Sigmoid colon (tissue), 7 donors: ENCODE measurements around the gene RSPO3. TPM values are rescaled to one million over a fixed set of nuclear protein-coding genes. Genes with fewer than 3 reads are reported as not detected.

Experiments used
- DNase-seq: peaks from one replicate; pipeline ENCODE4 v3.0.0-alpha.2; 2019
- H3K27ac ChIP-seq, 4 donors: fragments of 200-600 bp; sonication (generic); one replicate each; pipeline ENCODE4 v1.5.1; 2016 to 2019; ENCODE audit warnings: mild to moderate bottlenecking in 1 of 4
- H3K27me3 ChIP-seq, 3 donors: fragments of 200-600 bp; sonication (generic); one replicate each; pipeline ENCODE4 v1.5.1; 2019; ENCODE audit warnings: mild to moderate bottlenecking in 1 of 3
- H3K36me3 ChIP-seq, 4 donors: fragments of 200-600 bp; sonication (generic); one replicate each; pipeline ENCODE4 v1.5.1; 2016 to 2019
- H3K4me1 ChIP-seq, 4 donors: fragments of 200-600 bp; sonication (generic); one replicate each; pipeline ENCODE4 v1.5.1; 2017 to 2019
- H3K4me3 ChIP-seq, 4 donors: fragments of 200-600 bp; sonication (generic); one replicate each; pipeline ENCODE4 v1.5.1; 2017 to 2019; ENCODE audit warnings: mild to moderate bottlenecking in 2 of 4, moderate library complexity in 1 of 4
- H3K9me3 ChIP-seq, 4 donors: fragments of 200-600 bp in 3 of 4; sonication (generic) in 3 of 4; one replicate each; pipeline versions ENCODE4 v1.5.1 to v1.6.1; 2013 to 2019
- CTCF ChIP-seq, 4 experiments: fragments of 450-650 bp in 3 of 4; fragments of 200-600 bp in 1 of 4; IDR thresholded peaks; one replicate each; pipeline ENCODE4 v1.5.1; 2016 to 2019; ENCODE audit warnings: antibody characterized with exemption in 4 of 4, mild to moderate bottlenecking in 3 of 4, moderate library complexity in 2 of 4
- EP300 ChIP-seq, 4 donors: sonication (generic); formaldehyde crosslinking; IDR thresholded peaks; one replicate each; pipeline ENCODE4 v1.6.1; 2017; ENCODE audit warnings: antibody characterized with exemption in 4 of 4
- POLR2A ChIP-seq, 2 donors: fragments of 450-650 bp; IDR thresholded peaks; one replicate each; pipeline ENCODE4 v1.6.1; 2016; ENCODE audit warnings: antibody characterized with exemption in 2 of 2, mild to moderate bottlenecking in 2 of 2, moderate library complexity in 2 of 2
- POLR2AphosphoS5 ChIP-seq, 4 donors: sonication (generic); formaldehyde crosslinking; IDR thresholded peaks; one replicate each; pipeline ENCODE4 v1.6.1; 2017; ENCODE audit warnings: antibody characterized with exemption in 4 of 4
- WGBS, 2 donors: extraction: QIAGEN DNeasy Blood & Tissue Kit; methylation state at CpG; one replicate each; pipeline ENCODE4 v1.1.7; 2013; 5-methylcytosine and 5-hydroxymethylcytosine counted together
- intact Hi-C: fragments of 100-400 bp; cut with DNase I; formaldehyde crosslinking; loops from one replicate; pipeline ENCODE4 v1.15.1; 2023
- polyA plus RNA-seq, 3 donors: library from polyadenylated mRNA; stranded (reverse); fragments of 200-250 nt; gene quantifications; one replicate each; pipeline ENCODE4 v1.2.3, GENCODE V29; 2013
- total RNA-seq, 4 donors: library from RNA; depleted of rRNA; stranded (reverse); fragments of >200 nt; gene quantifications; one replicate each; pipeline ENCODE4 v1.1.0, GENCODE V29; 2016
- donor health status: healthy with polysubstance abuse.
- donor health status: Bipolar disorder and iron deficiency.
- donor health status: healthy.

RSPO3 gene
- total and polyA plus RNA-seq, 7 donors: 0.69 to 17.4 (median 10.8) TPM

DNA sequence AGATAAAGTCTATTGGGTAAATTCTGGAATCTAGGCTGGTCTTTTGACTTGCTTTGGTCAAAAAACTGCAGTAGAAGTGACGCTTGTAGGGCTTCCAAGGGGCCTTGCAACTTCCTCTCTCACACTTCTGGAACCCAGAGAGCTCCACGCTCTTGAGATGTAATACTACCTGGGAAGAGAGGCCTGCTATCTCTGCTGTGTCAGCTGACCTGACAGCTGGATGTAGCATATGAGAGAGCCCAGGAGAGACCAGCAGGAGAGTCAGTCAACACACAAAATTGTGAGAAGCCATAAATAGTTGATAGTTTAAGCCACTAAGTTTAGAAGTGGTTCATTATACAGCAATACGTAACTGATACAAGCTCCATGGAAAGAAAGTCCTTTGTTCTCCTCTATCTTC is 7.8 kb upstream of the RSPO3 start:
- Histone ChIP-seq H3K27ac (no peak overlapping the region), H3K27me3 (no peaks in the 10 kb centered on the region), H3K9me3 (no peaks in the 10 kb centered on the region), H3K36me3 (no peaks in the 10 kb centered on the region), H3K4me3 (no peak overlapping the region), H3K4me1 (no peaks in the 10 kb centered on the region)
- TF ChIP-seq POLR2A (IDR thresholded peaks at IDR 0.05) (no peak), EP300 (IDR thresholded peaks at IDR 0.05) (no peak), CTCF (IDR thresholded peaks at IDR 0.05) (no peak), POLR2AphosphoS5 (IDR thresholded peaks at IDR 0.05) (no peak)
- WGBS, 2 donors: 88 to 89% methylated on average over 3 of the region's 3 CpGs
- no peak for DNase-seq
- intact Hi-C loops: no loop called here

DNA sequence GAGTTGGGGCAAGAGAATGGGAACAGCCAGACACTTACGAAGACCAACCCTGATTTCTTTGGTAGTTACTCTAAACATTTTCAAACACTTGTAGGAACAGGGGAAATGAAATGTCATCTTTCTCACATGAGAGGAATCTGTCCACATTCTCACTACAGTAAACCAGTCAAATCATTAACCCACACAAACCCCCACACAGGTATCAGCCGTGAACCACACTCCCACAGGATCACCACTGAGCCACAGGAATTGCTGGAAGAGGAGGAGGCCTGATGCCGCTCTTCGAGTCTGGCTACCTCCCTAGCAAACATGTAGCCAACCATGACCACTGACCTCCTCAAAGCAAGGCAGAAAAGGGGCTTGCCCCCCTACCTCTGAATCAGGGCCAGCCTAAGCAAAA is 6.9 kb upstream of the RSPO3 start:
- TF ChIP-seq EP300 (IDR thresholded peaks at IDR 0.05): no peak
- no peak for TF ChIP-seq POLR2AphosphoS5 (IDR thresholded peaks at IDR 0.05)
- no peak for TF ChIP-seq POLR2A (IDR thresholded peaks at IDR 0.05)
- TF ChIP-seq CTCF (IDR thresholded peaks at IDR 0.05): no peak

DNA sequence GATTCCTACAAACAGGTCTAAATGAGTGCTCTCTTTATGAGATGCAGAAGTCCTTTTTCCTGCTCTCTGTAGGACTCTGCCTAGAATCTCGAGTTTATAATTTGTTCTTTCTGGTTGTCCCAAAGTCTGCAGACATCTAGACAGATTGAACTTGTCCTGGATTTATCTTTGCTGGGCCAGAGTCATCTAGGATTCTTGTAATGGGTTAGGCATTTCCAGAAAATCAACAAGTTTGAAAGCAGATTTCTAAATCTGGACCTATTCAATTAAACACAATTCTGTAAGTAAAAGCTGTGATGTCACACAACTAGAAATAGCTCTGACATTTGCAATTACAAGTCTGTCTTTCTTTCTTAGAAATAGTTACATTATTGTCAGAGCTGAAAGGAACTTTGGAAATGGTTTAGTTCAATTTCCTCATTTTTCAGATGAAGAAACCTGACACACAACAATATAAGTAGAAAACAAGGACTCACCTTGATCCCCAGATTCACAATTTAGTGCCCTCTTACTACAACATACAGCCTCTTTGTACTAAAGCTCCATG is 4.2 kb upstream of the RSPO3 start:
- H3K36me3 ChIP-seq: no peaks in the 10 kb centered on the region
- intact Hi-C loops: no loop called here
- H3K9me3 ChIP-seq: no peaks in the 10 kb centered on the region
- TF ChIP-seq EP300 (IDR thresholded peaks at IDR 0.05) (no peak), POLR2A (IDR thresholded peaks at IDR 0.05) (no peak), CTCF (IDR thresholded peaks at IDR 0.05) (no peak)
- H3K4me1 ChIP-seq: peaks cover 0 to 7% (median 3%) of the 10 kb centered on the region in 4 donors
- DNase-seq: no peak
- WGBS, 2 donors: 31 to 62% methylated on average over 1 of the region's 1 CpG
- peak overlapping the region in 1 of 4 donors; percentile 49 for H3K27ac ChIP-seq
- peaks cover 0 to 13% (median 0%) of the 10 kb centered on the region in 3 donors for H3K27me3 ChIP-seq
- no peak overlapping the region for H3K4me3 ChIP-seq

More for the DNA sequence above, 6.9 kb upstream of the RSPO3 start:
- 93 to 96% methylated on average over 4 of the region's 4 CpGs for WGBS, 2 donors
- no peaks in the 10 kb centered on the region for H3K27me3 ChIP-seq
- no peaks in the 10 kb centered on the region for H3K36me3 ChIP-seq
- intact Hi-C loops: no loop called here
- no peak overlapping the region for H3K27ac ChIP-seq
- no peak overlapping the region for H3K4me3 ChIP-seq
- no peak for DNase-seq
- no peaks in the 10 kb centered on the region for H3K9me3 ChIP-seq
- no peaks in the 10 kb centered on the region for H3K4me1 ChIP-seq

DNA sequence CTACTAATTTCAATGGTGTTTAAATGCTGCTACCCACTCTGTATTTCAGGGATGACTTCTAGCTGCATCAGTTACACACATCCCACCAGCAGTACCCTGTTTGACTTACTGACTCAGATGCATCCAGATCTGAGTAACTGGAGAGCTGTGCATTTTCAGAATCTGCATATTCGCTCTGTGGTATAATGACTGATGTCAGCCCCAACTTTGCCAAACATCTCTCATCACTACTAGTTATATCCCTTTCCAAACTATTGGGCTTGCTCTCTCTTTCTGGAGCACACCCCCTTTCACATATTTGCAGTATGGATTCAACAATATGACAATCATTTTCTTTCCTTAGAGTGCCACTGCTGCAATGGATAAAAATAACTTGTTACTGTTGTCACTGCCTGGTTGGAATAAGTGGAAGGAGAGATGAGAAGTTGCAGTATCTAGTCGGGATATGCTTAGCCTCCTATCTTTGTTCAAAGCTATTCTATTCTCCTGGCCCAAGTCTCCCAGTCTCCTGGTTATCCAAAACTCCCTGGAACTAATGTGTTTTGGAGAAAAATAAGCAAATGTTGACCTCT is 3.3 kb upstream of the RSPO3 start:
- Histone ChIP-seq H3K4me1 (peaks cover 0 to 15% (median 11%) of the 10 kb centered on the region in 4 donors), H3K9me3 (no peaks in the 10 kb centered on the region), H3K36me3 (no peaks in the 10 kb centered on the region), H3K27ac (peak overlapping the region in 1 of 4 donors; percentile 49), H3K27me3 (peaks cover 0 to 22% (median 4%) of the 10 kb centered on the region in 3 donors), H3K4me3 (no peak overlapping the region)
- no peak for TF ChIP-seq CTCF (IDR thresholded peaks at IDR 0.05)
- no peak for TF ChIP-seq POLR2AphosphoS5 (IDR thresholded peaks at IDR 0.05)
- 74% methylated on average over 2 of the region's 2 CpGs for WGBS, 2 donors
- intact Hi-C loops: loop anchor here (5.0 kb wide), 2 partner anchors 313 to 753 kb away; no protein-coding TSS in a partner anchor
- DNase-seq: no peak
